PC-9 (cell line): ENCODE results near the gene ABTB2. TPM values are rescaled to one million over a fixed set of nuclear protein-coding genes. Genes with fewer than 3 reads are reported as not detected.

Experiments used
- BruUV-seq: library from RNA; stranded (reverse); fragments of 400-500 nt; replicated peaks from 2 replicates; lab custom pipeline; 2021; lab: Mats Ljungman, UMichigan
- CTCF ChIA-PET: fragments of 300-600 bp; sonication (Branson Sonifier 250); formaldehyde crosslinking; loops from one replicate; lab custom pipeline; 2022; ENCODE audit warnings: antibody characterized with exemption; lab: Charles Lee
- POLR2A ChIA-PET: fragments of 300-600 bp; sonication (Branson Sonifier 250); formaldehyde crosslinking; loops from one replicate; lab custom pipeline; 2022; ENCODE audit warnings: antibody characterized with exemption; ENCODE audit not compliant: unreplicated experiment; lab: Charles Lee
- DNase-seq, 2 experiments: peaks; one replicate each; pipeline versions ENCODE4 v3.0.0 to v3.0.0-alpha.2; 2015 to 2022; ENCODE audit warnings: mixed read lengths in 1 of 2
- H2AFZ ChIP-seq: fragments of 200-600 bp; sonication (generic); 2 replicates; pipeline ENCODE4 v1.8.1; 2017; ENCODE audit warnings: antibody characterized with exemption
- H3F3A ChIP-seq: fragments of 200-600 bp; sonication (generic); 2 replicates; pipeline ENCODE4 v1.8.1; 2017; ENCODE audit warnings: antibody characterized with exemption, mild to moderate bottlenecking, low read depth; ENCODE audit not compliant: insufficient read depth
- H3K27ac ChIP-seq: fragments of 200-600 bp; sonication (generic); 2 replicates; pipeline ENCODE4 v1.6.1; 2016; ENCODE audit warnings: mixed run types
- H3K27me3 ChIP-seq: fragments of 200-600 bp; sonication (generic); 2 replicates; pipeline ENCODE4 v1.6.1; 2016; ENCODE audit warnings: low read depth, mixed run types; ENCODE audit not compliant: insufficient read depth
- H3K36me3 ChIP-seq: fragments of 200-600 bp; sonication (generic); 2 replicates; pipeline ENCODE4 v1.6.1; 2016; ENCODE audit warnings: low read depth, mixed run types
- H3K4me1 ChIP-seq: fragments of 200-600 bp; sonication (generic); replicated peaks from 2 replicates; pipeline ENCODE4 v1.6.1; 2016; ENCODE audit warnings: mixed run types; ENCODE audit not compliant: insufficient read depth
- H3K4me2 ChIP-seq: fragments of 200-600 bp; sonication (generic); 2 replicates; pipeline ENCODE4 v1.6.1; 2017; ENCODE audit warnings: mixed run types
- H3K4me3 ChIP-seq: fragments of 200-600 bp; sonication (generic); 2 replicates; pipeline ENCODE4 v1.6.1; 2016; ENCODE audit warnings: mixed run types
- H3K79me2 ChIP-seq: fragments of 200-600 bp; sonication (generic); 2 replicates; pipeline ENCODE4 v1.6.1; 2017; ENCODE audit warnings: low read depth, mixed run types
- H3K9me2 ChIP-seq: fragments of 200-600 bp; sonication (generic); 2 replicates; pipeline ENCODE4 v1.8.1; 2017; ENCODE audit warnings: mild to moderate bottlenecking; ENCODE audit not compliant: insufficient read depth
- H3K9me3 ChIP-seq: fragments of 200-600 bp; sonication (generic); 2 replicates; pipeline ENCODE4 v1.8.1; 2016; ENCODE audit warnings: low read depth; ENCODE audit not compliant: insufficient read depth
- H4K20me1 ChIP-seq: fragments of 200-600 bp; sonication (generic); 2 replicates; pipeline ENCODE4 v1.8.1; 2017; ENCODE audit not compliant: insufficient read depth
- CTCF ChIP-seq: fragments of 200-600 bp; sonication (generic); conservative IDR thresholded peaks from 2 replicates; pipeline ENCODE4 v1.6.1; 2017; ENCODE audit warnings: mixed run types, antibody characterized with exemption, mild to moderate bottlenecking, moderate library complexity
- EZH2 ChIP-seq: fragments of 200-600 bp; sonication (generic); IDR thresholded peaks from 2 replicates; pipeline ENCODE4 v1.8.0; 2017; ENCODE audit warnings: antibody characterized with exemption, low read depth
- intact Hi-C: fragments of 100-400 bp; cut with micrococcal nuclease; formaldehyde crosslinking; loops from one replicate; pipeline ENCODE4 v1.10.0; 2022; ENCODE audit not compliant: unreplicated experiment
- total RNA-seq: library from RNA; stranded (reverse); gene quantifications from 2 replicates; pipeline ENCODE4 v1.2.3, GENCODE V29; 2021

The ABTB2 gene
- total RNA-seq, 1 experiment from 2014 or later = 12.9 TPM

- ChIA-PET POLR2A (no interaction called here), CTCF (no interaction called here)
- Histone ChIP-seq H3K4me2 (no peak overlapping the region), H4K20me1 (peaks cover 5% of the 10 kb centered on the region; the same call in 1 of the 2 replicates), H3K79me2 (peaks cover 24% of the 10 kb centered on the region), H3F3A (no peaks in the 10 kb centered on the region), H3K9me2 (no peaks in the 10 kb centered on the region), H3K36me3 (peaks cover 44% of the 10 kb centered on the region), H3K27me3 (no peaks in the 10 kb centered on the region), H3K27ac (no peak overlapping the region), H3K4me3 (no peak overlapping the region), H3K4me1 (peaks cover 5% of the 10 kb centered on the region), H2AFZ (no peak overlapping the region), H3K9me3 (no peaks in the 10 kb centered on the region)
- DNase-seq = no peak
- TF ChIP-seq EZH2 (no peak), CTCF (no peak)
- intact Hi-C loops = no loop called here
- BruUV-seq = no TSS peak
Observed at GRCh38 chr11:34111722-34112270, 246.0 kb downstream of the ABTB2 start.

- Histone ChIP-seq H3K27me3 (no peaks in the 10 kb centered on the region), H3K79me2 (peaks cover 37% of the 10 kb centered on the region), H2AFZ (peak overlapping the region; percentile 95), H3K9me2 (no peaks in the 10 kb centered on the region), H3K27ac (peak overlapping the region; percentile 90), H3K4me1 (peaks cover 20% of the 10 kb centered on the region), H3K36me3 (peaks cover 21% of the 10 kb centered on the region; the same call in 1 of the 2 replicates), H3K4me2 (peak overlapping the region; percentile 94), H3K9me3 (no peaks in the 10 kb centered on the region), H3F3A (peaks cover 42% of the 10 kb centered on the region), H3K4me3 (peak overlapping the region; percentile 88), H4K20me1 (0 out of 2 replicates have a peak, but pooled peaks cover 5% of the 10 kb centered on the region)
- no peak for TF ChIP-seq CTCF
- TF ChIP-seq EZH2 = no peak
- intact Hi-C loops = loop anchor here (1.0 to 10.0 kb wide), 3 partner anchors 109 to 809 kb away; partner anchors contain the start of genes ABTB2, APIP and PDHX
- DNase-seq = no peak
- no TSS peak for BruUV-seq
- ChIA-PET CTCF (interaction anchor here (0.6 to 0.9 kb wide), 7 partner anchors 12 to 1286 kb away, joined by 3 to 9 read pairs (median 3); no protein-coding TSS in a partner anchor), POLR2A (interaction anchor here (0.6 to 0.7 kb wide), 2 partner anchors 84 to 298 kb away, joined by 4 to 5 read pairs; no protein-coding TSS in a partner anchor)
Observed at GRCh38 chr11:34105957-34106504, 251.8 kb downstream of the ABTB2 start.

GRCh38 chr11:34105079-34105956, 252.5 kb downstream of the ABTB2 start, which contains the start of gene NAT10:
Gene NAT10, plus strand, starts transcription at chr11:34105629. Its CDS starts 2,597 bp downstream, at chr11:34108226.
- Histone ChIP-seq H3K27me3 (no peaks in the 10 kb centered on the region), H3K27ac (peak within 1 kb of the TSS; percentile 90), H2AFZ (peak within 1 kb of the TSS; percentile 95), H3K9me3 (no peaks in the 10 kb centered on the region), H3K4me1 (peaks cover 20% of the 10 kb centered on the region), H3K4me3 (peak within 1 kb of the TSS; percentile 88), H4K20me1 (0 out of 2 replicates have a peak, but pooled peaks cover 5% of the 10 kb centered on the region), H3K9me2 (no peaks in the 10 kb centered on the region), H3K79me2 (peaks cover 37% of the 10 kb centered on the region), H3K36me3 (peaks cover 16% of the 10 kb centered on the region; the same call in 1 of the 2 replicates), H3F3A (peaks cover 49% of the 10 kb centered on the region), H3K4me2 (peak within 1 kb of the TSS; percentile 94)
- TSS peak; percentile 99 for BruUV-seq
- intact Hi-C loops = loop anchor here (1.0 to 10.0 kb wide), 3 partner anchors 108 to 809 kb away; partner anchors contain the start of genes ABTB2, APIP and PDHX
- peak; percentile 97 for DNase-seq
- TF ChIP-seq CTCF (no peak), EZH2 (no peak)
- ChIA-PET CTCF (interaction anchor here (0.5 to 0.7 kb wide), 3 partner anchors 13 to 1287 kb away, joined by 3 to 6 read pairs (median 3); no protein-coding TSS in a partner anchor), POLR2A (interaction anchor here (0.6 to 0.7 kb wide), 3 partner anchors 259 to 905 kb away, joined by 3 to 4 read pairs (median 4); no protein-coding TSS in a partner anchor)
